ENCODE measurements around the gene LMO3. TPM values are rescaled to one million over a fixed set of nuclear protein-coding genes. Genes with fewer than 3 reads are reported as not detected.

Gene LMO3
- total RNA-seq, 1 donor from 2014 or later: 0.69 TPM

DNA sequence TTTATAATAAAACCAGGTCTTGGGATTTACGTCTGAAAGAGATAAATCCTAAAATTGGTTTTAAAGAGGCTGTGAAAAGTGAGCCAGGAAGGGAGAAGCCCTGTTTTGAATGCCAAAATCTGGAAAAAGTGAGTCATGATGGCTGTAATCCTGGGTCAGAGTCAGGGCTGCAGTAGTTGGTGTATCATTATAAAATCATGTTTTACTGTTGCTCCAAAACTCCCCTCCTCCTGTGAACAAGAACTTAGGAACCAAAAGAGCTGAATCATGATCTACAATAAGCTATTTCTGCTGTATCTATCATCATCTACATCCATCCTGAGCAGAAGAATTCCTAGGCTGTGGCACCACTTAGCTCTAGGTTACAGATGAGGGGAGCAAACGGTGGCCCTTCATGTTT lies 79.3 kb downstream of the LMO3 start:
- Mint-ChIP-seq H3K4me1 (peaks cover 3% of the 10 kb centered on the region), H3K4me3 (no peak overlapping the region), H3K9me3 (peaks cover 4% of the 10 kb centered on the region), H3K36me3 (no peaks in the 10 kb centered on the region), H3K27ac (no peak overlapping the region), H3K27me3 (ENCODE audit: low read depth) (no peaks in the 10 kb centered on the region)
- DNase-seq (ENCODE audit: low spot score in 2 of 2, unreplicated experiment in 2 of 2): no peak
- TF ChIP-seq, protein P1, sequence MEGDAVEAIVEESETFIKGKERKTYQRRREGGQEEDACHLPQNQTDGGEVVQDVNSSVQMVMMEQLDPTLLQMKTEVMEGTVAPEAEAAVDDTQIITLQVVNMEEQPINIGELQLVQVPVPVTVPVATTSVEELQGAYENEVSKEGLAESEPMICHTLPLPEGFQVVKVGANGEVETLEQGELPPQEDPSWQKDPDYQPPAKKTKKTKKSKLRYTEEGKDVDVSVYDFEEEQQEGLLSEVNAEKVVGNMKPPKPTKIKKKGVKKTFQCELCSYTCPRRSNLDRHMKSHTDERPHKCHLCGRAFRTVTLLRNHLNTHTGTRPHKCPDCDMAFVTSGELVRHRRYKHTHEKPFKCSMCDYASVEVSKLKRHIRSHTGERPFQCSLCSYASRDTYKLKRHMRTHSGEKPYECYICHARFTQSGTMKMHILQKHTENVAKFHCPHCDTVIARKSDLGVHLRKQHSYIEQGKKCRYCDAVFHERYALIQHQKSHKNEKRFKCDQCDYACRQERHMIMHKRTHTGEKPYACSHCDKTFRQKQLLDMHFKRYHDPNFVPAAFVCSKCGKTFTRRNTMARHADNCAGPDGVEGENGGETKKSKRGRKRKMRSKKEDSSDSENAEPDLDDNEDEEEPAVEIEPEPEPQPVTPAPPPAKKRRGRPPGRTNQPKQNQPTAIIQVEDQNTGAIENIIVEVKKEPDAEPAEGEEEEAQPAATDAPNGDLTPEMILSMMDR (IDR thresholded peaks at IDR 0.05; ENCODE audit: unreplicated experiment): no peak

DNA sequence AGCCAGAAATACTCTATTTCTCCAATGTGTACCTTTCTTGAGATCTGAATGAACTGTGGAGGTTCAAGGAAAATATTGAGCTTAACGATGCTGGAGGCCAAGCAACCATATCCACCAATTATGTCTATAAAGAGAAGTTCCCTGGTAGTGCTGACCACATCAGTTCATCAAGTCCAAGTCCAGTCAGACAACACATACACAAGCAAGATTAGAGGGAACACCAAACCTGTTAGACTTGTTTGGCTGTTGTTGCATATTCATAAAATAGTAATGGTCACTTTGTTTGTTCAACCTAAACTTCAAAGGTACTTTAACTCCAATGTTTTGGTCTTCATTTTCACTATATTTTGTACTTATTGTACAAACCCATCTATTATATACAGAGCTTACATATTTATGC lies 81.6 kb downstream of the LMO3 start:
- no peaks in the 10 kb centered on the region for H3K27me3 Mint-ChIP-seq (ENCODE audit: low read depth)
- peaks cover 4% of the 10 kb centered on the region for H3K9me3 Mint-ChIP-seq
- H3K27ac Mint-ChIP-seq: no peak overlapping the region
- no peaks in the 10 kb centered on the region for H3K36me3 Mint-ChIP-seq
- no peak for DNase-seq (ENCODE audit: low spot score in 2 of 2, unreplicated experiment in 2 of 2)
- TF ChIP-seq, protein P1 (IDR thresholded peaks at IDR 0.05; ENCODE audit: unreplicated experiment): no peak
- no peak overlapping the region for H3K4me3 Mint-ChIP-seq
- peaks cover 3% of the 10 kb centered on the region for H3K4me1 Mint-ChIP-seq

DNA sequence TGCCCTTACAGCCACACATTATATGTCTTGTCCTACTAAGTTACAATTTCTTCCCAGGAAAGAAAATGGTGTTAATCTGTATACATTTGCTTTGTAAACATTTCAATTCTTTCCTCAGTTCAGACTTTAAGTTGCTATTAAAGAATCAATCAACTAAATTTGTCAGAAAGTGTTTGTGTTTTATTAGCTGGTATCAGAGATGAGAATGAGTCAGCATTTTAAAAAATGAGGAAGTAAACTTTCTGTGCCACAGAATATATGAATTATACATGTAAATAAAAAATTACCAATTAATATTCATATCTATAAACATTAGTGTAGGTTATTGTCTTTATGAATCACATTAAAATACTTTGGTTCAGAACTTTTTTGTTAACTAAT lies 82.0 kb downstream of the LMO3 start:
- H3K4me3 Mint-ChIP-seq: no peak overlapping the region
- TF ChIP-seq, protein P1 (IDR thresholded peaks at IDR 0.05; ENCODE audit: unreplicated experiment): no peak
- H3K4me1 Mint-ChIP-seq: peaks cover 3% of the 10 kb centered on the region
- no peak overlapping the region for H3K27ac Mint-ChIP-seq
- H3K9me3 Mint-ChIP-seq: peaks cover 4% of the 10 kb centered on the region
- DNase-seq (ENCODE audit: low spot score in 2 of 2, unreplicated experiment in 2 of 2): no peak
- H3K27me3 Mint-ChIP-seq (ENCODE audit: low read depth): no peaks in the 10 kb centered on the region
- no peaks in the 10 kb centered on the region for H3K36me3 Mint-ChIP-seq

DNA sequence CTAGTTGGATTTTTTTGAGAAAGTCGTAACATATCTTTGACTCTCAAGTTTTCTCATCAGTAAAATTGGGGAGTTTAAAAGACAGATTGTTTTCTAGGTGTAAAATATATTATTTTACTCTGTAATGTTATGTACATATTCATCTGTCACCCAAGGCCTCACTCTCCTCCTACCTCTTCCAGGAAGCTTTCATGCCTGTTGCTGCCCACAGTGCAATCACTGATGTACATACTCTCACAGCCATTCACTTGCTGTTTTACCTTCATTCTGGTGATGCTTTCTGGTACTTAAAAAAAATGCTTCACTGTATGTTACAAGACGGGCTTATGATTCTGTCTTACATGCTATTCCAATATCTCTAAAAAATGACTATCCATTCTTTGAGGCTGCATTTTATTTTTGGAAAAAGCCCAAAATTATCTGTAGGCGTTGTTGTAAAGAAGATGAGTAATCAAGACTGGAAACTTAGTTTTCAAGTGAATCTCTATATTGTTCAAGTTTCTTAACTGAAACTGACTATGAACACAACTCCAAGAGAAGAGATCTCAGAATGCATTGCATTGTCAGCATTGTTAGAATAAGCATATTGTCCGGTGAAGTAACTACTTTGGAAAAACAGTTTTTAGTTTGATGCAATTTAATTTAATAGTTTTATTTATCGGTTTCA lies 82.5 kb downstream of the LMO3 start:
- no peak for DNase-seq (ENCODE audit: low spot score in 2 of 2, unreplicated experiment in 2 of 2)
- H3K4me3 Mint-ChIP-seq: no peak overlapping the region
- TF ChIP-seq, protein P1 (IDR thresholded peaks at IDR 0.05; ENCODE audit: unreplicated experiment): no peak
- H3K27ac Mint-ChIP-seq: no peak overlapping the region
- H3K36me3 Mint-ChIP-seq: no peaks in the 10 kb centered on the region
- H3K9me3 Mint-ChIP-seq: peaks cover 4% of the 10 kb centered on the region
- H3K27me3 Mint-ChIP-seq (ENCODE audit: low read depth): no peaks in the 10 kb centered on the region
- H3K4me1 Mint-ChIP-seq: peaks cover 3% of the 10 kb centered on the region

DNA sequence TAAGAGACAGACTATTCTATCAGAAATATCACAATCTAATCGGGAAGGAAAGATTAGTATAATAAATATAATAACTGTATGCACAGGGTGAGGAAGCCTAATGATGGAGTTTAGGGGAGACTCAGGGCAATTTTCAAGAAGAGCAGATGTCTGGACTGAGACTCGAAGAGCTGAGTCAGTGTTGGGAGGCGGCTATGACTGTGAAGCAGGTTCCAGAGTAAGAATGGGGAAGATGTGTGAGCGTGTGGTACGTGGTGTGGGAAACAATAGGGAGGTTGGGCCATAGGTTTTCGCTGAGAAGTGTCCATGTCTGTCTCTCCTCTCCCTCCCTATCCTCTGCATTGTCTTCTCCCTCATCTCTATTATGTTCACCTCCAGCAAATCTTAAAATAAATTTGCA lies 85.6 kb downstream of the LMO3 start:
- Mint-ChIP-seq H3K36me3 (no peaks in the 10 kb centered on the region), H3K9me3 (no peaks in the 10 kb centered on the region), H3K27me3 (ENCODE audit: low read depth) (no peaks in the 10 kb centered on the region), H3K27ac (no peak overlapping the region), H3K4me1 (peaks cover 3% of the 10 kb centered on the region), H3K4me3 (no peak overlapping the region)
- no peak for DNase-seq (ENCODE audit: low spot score in 2 of 2, unreplicated experiment in 2 of 2)
- TF ChIP-seq, protein P1 (IDR thresholded peaks at IDR 0.05; ENCODE audit: unreplicated experiment): no peak

DNA sequence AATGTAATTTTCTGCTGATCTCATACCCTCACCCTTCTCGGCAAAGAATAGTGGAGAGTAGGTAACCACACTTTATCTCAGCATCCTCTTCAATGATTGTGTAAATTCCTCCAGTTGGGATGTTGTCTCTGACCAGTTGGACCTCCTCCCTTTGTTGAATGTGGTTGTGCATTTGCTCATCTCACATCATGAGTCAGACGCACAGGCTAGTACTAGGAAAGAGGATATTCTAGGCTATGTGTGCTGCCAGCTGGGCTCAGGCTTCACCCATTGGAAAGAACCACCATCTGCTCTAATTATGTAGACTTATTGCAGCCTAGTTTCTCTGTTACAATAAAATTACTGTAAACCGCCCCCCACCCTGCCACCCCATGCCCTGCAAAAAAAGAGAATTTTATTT lies 90.3 kb downstream of the LMO3 start:
- Mint-ChIP-seq H3K4me3 (no peak overlapping the region), H3K9me3 (no peaks in the 10 kb centered on the region), H3K27ac (no peak overlapping the region), H3K4me1 (no peaks in the 10 kb centered on the region), H3K27me3 (ENCODE audit: low read depth) (no peaks in the 10 kb centered on the region), H3K36me3 (no peaks in the 10 kb centered on the region)
- DNase-seq (ENCODE audit: low spot score in 2 of 2, unreplicated experiment in 2 of 2): no peak
- TF ChIP-seq, protein P1 (IDR thresholded peaks at IDR 0.05; ENCODE audit: unreplicated experiment): no peak

All from mesothelial cell of epicardium (in vitro differentiated cells).